Mucosa of stomach (tissue), 1 donor: ENCODE results near the gene SERPINB6.
"Not testable (repeated sequence)": the region's sequence is repeated elsewhere in the genome, so short reads cannot be mapped to it uniquely, and the experiment has no call there.

Experiments used
- H3K27me3 ChIP-seq: one replicate; pipeline ENCODE4 v1.7.0; 2013; ENCODE audit warnings: mild to moderate bottlenecking, low read length; ENCODE audit not compliant: control insufficient read depth, insufficient read depth
- H3K36me3 ChIP-seq: one replicate; pipeline ENCODE4 v1.7.0; 2013; ENCODE audit warnings: low read length; ENCODE audit not compliant: control insufficient read depth, insufficient read depth
- H3K4me1 ChIP-seq: one replicate; pipeline ENCODE4 v1.7.0; 2013; ENCODE audit warnings: mild to moderate bottlenecking, low read length; ENCODE audit not compliant: control insufficient read depth, insufficient read depth
- H3K4me3 ChIP-seq: one replicate; pipeline ENCODE4 v1.7.0; 2013; ENCODE audit warnings: low read length
- H3K9ac ChIP-seq: one replicate; pipeline ENCODE4 v1.7.0; 2013; ENCODE audit warnings: mild to moderate bottlenecking, low read length, moderate library complexity
- H3K9me3 ChIP-seq: one replicate; pipeline ENCODE4 v1.7.0; 2013; ENCODE audit warnings: mild to moderate bottlenecking, low read length, moderate library complexity; ENCODE audit not compliant: control insufficient read depth
- donor health status: Pancreatic carcinoma.

The SERPINB6 gene

DNA sequence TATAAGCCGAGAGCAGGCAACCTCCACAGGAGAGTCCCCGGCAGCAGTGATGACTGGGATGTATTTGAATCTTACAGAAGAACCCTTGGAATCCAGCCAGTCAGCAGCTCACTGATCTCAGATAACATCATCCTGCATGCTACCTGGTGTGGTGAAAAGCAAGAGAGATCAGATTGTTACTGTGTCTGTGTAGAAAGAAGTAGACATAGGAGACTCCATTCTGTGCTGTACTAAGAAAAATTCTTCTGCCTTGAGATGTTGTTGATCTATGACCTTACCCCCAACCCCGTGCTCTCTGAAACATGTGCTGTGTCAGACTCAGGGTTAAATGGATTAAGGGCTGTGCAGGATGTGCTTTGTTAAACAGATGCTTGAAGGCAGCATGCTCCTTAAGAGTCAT is 62.9 kb downstream of the SERPINB6 start:
- H3K4me1 ChIP-seq, H3K27me3 ChIP-seq, H3K4me3 ChIP-seq, H3K36me3 ChIP-seq, H3K9ac ChIP-seq, H3K9me3 ChIP-seq: not testable (repeated sequence)

DNA sequence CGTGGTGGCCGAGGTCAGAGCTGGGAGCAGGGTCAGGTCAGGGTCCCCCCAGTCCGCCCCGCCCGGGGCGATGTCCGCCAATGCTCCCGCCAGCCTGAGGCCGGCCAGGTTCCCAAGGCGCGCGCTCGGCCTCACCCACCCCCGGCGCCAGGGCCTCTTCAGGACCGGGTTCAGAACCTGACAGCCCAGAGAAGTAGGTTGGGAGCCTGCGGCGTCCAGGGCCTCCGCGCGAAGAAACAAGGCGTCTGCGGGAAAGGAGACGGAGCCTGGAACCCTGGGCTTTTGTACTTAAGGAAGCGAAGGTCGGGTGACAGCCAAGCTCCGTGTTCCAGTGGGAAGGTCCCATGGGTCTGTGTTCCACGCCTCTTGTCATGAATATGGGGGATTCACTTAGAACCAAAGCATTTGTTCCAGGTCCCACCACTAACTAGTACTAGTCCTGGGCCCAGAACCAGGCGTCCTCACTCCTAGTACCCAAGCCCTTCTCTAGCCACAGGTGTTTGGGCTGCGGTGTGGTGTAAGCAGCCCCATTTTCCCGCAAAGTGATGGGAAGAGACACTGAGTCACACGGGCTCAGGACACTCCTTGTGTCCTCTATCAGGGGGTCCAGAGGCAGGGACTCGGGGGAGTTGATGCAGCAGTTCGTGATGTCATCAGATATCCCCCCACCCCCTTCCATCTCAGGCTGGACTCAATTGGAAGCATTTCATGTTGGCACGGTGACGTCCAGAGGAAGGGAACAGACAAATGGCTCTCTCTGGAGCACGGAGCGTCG is 67.8 kb downstream of the SERPINB6 start:
- H3K4me1 ChIP-seq, H3K9me3 ChIP-seq, H3K4me3 ChIP-seq, H3K36me3 ChIP-seq: not testable (repeated sequence)
- peak overlapping the region; percentile 43 for H3K9ac ChIP-seq
- H3K27me3 ChIP-seq = peaks cover 14% of the 10 kb centered on the region

DNA sequence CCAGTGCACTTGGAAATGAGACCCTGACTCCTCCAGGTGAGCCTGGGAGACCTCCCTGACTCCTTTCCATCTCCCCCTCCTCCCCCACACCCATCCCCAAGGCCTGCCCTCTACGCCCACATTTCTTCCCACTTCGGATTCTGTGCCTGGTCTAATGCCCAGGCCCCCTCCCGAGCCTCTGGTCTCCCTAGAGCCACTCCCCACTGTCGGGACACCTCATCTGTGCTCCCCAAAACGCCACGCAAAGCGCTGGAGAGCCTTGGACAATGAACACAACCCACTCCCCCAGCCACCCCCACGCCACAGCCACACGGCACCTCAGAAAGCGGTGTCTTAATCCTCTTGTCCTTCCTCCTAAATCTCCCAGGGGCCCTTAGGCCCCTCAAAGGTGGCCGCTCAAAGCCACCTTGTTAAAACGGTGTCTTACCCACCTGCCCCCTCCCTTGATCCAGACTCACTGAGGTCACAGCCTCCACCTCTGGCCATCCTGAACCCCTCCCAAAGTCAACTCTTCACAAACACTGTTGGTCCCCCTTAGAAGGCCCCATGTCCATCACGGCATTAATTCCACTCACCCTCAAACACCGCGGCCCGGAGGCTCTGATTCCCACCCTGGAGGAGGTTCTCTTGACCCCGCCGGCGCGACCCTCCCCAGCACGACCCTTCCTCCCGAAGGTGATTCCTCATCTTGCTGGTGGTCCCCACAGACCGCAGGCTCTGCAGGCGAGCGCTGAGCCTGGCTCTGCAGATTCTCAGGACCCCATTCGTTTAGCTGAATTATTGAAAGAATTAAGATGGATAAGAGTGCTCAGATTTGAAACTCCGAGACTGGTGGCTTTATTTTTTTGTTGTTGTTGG is 69.5 kb downstream of the SERPINB6 start:
- Histone ChIP-seq H3K4me3 (peak overlapping the region; percentile 25), H3K9ac (peak overlapping the region; percentile 43), H3K27me3 (peaks cover 14% of the 10 kb centered on the region)
- not testable (repeated sequence) for H3K36me3 ChIP-seq, H3K4me1 ChIP-seq, H3K9me3 ChIP-seq

DNA sequence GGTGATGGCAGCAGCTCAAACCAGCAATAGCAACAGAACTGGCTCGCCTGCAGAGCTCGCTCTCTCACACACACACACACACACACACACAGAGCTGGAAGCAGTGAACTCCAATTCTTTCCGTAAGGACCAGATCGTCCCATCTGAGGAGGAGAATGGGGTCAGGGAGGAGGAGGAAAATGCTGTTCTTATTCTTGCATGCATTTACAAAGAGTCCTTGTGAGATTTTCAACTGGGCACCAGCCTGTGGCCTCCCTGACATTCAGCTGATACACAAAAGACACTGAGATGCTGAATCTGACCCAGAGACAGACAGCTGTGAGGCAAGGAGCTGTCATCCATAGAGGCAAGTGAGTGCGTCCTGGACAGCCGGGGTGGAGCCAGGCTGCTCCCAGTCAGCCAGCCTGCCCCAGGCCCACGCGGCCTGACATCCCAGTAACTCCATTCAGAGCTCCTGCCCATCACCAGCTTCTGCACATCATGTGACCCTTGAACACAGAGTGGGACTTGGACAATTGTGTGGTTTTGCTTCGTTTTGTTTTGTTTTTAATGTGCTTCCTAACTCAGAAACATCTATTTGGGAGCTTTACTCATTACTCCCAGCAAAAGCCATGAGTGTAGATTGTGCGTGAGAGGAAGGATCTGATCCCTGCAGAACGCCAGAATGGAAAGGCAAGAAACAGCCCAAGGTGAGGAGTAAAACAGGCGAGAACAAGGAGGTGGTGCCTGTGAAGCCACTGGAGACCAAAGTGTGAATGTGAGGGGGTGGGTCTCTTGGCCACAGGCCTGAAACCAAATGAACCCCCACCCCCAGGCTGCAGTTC is 70.3 kb downstream of the SERPINB6 start:
- no peaks in the 10 kb centered on the region for H3K36me3 ChIP-seq
- H3K9me3 ChIP-seq = no peaks in the 10 kb centered on the region
- peaks cover 14% of the 10 kb centered on the region for H3K27me3 ChIP-seq
- no peak overlapping the region for H3K9ac ChIP-seq
- H3K4me3 ChIP-seq = no peak overlapping the region
- peaks cover 5% of the 10 kb centered on the region for H3K4me1 ChIP-seq

DNA sequence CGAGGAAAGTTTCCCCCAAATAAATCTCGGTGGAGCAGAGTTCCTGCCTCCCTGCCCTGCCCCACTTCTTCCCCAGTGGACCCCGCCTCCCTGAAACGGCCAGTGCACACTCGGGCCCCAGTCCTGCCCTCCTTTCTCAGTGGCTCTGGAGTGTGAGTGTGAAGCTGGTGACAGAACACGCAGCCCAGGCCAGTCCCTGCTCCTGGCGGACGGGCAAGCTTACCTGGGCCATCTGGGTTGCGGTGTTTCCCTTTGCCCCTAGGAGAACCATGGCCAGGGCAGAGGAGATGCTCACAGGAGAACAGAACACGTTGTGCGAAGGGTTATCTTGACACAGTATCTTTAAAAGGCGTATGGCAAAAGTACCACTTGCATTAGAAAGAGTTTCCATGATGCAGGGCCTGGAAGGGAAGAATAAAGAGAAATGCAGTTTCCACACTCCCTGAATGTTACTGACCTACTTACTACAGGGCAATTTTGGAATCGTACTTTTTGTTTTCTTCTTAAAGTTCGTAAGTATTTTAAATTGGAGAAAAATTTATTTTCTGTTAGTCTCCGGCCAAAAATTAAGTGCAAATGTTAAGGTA is 71.1 kb downstream of the SERPINB6 start:
- Histone ChIP-seq H3K27me3 (peaks cover 14% of the 10 kb centered on the region), H3K4me3 (no peak overlapping the region), H3K9ac (no peak overlapping the region), H3K4me1 (peaks cover 5% of the 10 kb centered on the region), H3K36me3 (no peaks in the 10 kb centered on the region), H3K9me3 (no peaks in the 10 kb centered on the region)

DNA sequence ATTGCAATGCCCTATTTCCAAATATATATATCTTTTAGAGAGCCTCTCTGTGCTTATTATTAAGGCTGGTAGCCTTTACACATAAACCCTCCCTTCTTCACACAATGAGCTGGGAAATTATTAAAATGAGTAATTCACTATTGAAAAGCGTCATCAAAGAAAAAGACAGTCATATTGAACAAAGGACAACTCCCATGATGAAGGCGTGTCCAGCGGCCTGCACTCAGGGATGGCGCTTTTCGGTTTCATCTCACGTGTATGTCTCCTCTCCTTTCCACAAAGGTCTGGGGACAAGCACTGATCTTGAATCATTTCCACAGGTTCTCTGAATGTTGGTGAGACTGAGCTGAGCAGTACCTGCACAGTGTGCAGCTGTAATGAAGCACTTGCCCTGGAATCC is 71.8 kb downstream of the SERPINB6 start:
- Histone ChIP-seq H3K36me3 (no peaks in the 10 kb centered on the region), H3K4me3 (no peak overlapping the region), H3K9ac (no peak overlapping the region), H3K4me1 (peaks cover 5% of the 10 kb centered on the region), H3K27me3 (peaks cover 14% of the 10 kb centered on the region), H3K9me3 (no peaks in the 10 kb centered on the region)
